ENCODE results near the gene ABHD12. TPM values are rescaled to one million over a fixed set of nuclear protein-coding genes. Genes with fewer than 3 reads are reported as not detected.

Gene ABHD12
- total RNA-seq, 2 donors from 2014 or later = 48.2 to 52.7 TPM

DNA sequence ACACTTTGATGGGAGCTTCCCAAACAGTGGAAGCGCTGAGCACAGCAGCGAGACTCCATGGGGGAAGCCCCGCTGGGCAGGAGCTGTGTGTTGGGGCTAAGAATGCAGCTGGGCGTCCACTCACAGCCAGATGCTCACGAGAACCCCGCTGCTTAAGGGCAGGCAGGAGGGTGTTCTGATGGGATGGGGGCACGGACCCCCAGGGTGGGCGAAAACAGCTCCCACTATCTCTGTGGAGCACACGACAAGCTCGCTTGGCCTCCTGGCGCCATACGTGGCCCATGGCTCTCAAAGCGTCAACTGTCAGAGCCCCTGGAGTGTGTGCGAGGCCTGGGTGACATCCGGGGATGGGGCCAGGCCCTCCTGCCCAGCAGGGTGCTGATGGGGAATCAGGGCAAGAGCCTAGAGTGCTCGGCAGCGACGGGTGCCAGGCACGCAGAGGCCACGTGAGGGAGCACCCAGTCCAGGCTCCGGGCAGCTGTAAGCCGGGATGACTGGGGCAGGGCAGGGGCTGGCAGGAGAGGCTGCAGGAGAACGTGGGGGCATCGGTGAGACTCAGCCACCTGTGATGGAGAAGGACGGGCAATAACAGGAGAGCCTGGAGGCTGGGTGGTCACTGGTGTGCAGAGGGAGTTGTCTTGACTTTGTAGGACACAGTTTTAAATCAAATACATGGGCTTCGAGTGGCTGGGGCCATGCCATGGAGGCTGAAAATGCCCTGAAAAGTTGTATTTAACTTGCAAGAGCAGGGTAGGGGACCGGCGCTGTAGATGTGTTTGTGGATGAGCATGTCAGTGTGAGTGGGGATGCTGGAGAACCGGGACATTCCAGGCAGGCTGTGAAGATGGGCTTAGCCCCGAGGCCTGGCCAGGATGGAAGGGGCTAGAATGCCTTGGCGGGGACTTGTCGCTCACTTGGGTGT is 115.5 kb downstream of the ABHD12 start:
- Histone ChIP-seq H3K9me3 (ENCODE audit: control insufficient read depth, low read length) (no peaks in the 10 kb centered on the region), H3K27ac (ENCODE audit: low read depth, low read length) (no peak overlapping the region), H3K4me3 (ENCODE audit: low read length) (no peak overlapping the region), H3K27me3 (ENCODE audit: control insufficient read depth, insufficient read depth, low read length, poor library complexity, severe bottlenecking) (no peaks in the 10 kb centered on the region), H3K36me3 (ENCODE audit: control insufficient read depth, insufficient read depth, low read length) (peaks cover 62% of the 10 kb centered on the region), H3K4me1 (ENCODE audit: control insufficient read depth, insufficient read depth, low read length) (no peaks in the 10 kb centered on the region), H3K9ac (ENCODE audit: extremely low read depth, low read length, poor library complexity, severe bottlenecking) (no peak overlapping the region)
- 91 to 95% methylated on average over 19 to 32 of the region's 32 CpGs for WGBS, 2 experiments (ENCODE audit: insufficient coverage in 1 of 2, insufficient read length in 1 of 2)
- Mint-ChIP-seq H3K27ac (peak overlapping the region; percentile 61), H3K9me3 (no peaks in the 10 kb centered on the region), H3K4me3 (no peak overlapping the region), H3K4me1 (no peaks in the 10 kb centered on the region), H3K36me3 (ENCODE audit: low read depth) (peaks cover 50% of the 10 kb centered on the region), H3K27me3 (ENCODE audit: insufficient read depth) (no peaks in the 10 kb centered on the region)
- TF ChIP-seq, protein P1, sequence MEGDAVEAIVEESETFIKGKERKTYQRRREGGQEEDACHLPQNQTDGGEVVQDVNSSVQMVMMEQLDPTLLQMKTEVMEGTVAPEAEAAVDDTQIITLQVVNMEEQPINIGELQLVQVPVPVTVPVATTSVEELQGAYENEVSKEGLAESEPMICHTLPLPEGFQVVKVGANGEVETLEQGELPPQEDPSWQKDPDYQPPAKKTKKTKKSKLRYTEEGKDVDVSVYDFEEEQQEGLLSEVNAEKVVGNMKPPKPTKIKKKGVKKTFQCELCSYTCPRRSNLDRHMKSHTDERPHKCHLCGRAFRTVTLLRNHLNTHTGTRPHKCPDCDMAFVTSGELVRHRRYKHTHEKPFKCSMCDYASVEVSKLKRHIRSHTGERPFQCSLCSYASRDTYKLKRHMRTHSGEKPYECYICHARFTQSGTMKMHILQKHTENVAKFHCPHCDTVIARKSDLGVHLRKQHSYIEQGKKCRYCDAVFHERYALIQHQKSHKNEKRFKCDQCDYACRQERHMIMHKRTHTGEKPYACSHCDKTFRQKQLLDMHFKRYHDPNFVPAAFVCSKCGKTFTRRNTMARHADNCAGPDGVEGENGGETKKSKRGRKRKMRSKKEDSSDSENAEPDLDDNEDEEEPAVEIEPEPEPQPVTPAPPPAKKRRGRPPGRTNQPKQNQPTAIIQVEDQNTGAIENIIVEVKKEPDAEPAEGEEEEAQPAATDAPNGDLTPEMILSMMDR (conservative IDR thresholded peaks at IDR 0.05) = no peak
- no peak for DNase-seq

DNA sequence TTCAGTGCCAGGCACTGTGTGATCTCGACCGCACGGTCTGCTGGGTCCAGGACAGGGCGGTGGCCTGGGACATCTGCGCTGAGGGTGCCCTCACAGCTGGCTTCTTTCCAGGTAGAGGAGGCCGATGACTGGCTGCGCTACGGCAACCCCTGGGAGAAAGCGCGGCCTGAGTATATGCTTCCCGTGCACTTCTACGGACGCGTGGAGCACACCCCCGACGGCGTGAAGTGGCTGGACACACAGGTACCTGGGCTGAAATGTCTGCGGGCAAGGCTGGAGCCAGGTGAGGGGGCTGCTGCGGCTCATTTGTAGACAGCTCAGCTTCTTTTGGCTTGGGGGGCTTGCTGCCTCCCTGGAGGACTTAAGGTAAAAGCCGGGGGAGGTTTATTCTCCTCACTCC is 116.2 kb downstream of the ABHD12 start:
- WGBS, 2 experiments (ENCODE audit: insufficient coverage in 1 of 2, insufficient read length in 1 of 2) = 96 to 98% methylated on average over 17 to 20 of the region's 20 CpGs
- no peak overlapping the region for H3K4me3 Mint-ChIP-seq
- Histone ChIP-seq H3K4me1 (ENCODE audit: control insufficient read depth, insufficient read depth, low read length) (no peaks in the 10 kb centered on the region), H3K4me3 (ENCODE audit: low read length) (no peak overlapping the region), H3K27ac (ENCODE audit: low read depth, low read length) (no peak overlapping the region), H3K9ac (ENCODE audit: extremely low read depth, low read length, poor library complexity, severe bottlenecking) (no peak overlapping the region), H3K36me3 (ENCODE audit: control insufficient read depth, insufficient read depth, low read length) (peaks cover 60% of the 10 kb centered on the region), H3K9me3 (ENCODE audit: control insufficient read depth, low read length) (no peaks in the 10 kb centered on the region), H3K27me3 (ENCODE audit: control insufficient read depth, insufficient read depth, low read length, poor library complexity, severe bottlenecking) (no peaks in the 10 kb centered on the region)
- H3K27me3 Mint-ChIP-seq (ENCODE audit: insufficient read depth) = no peaks in the 10 kb centered on the region
- TF ChIP-seq, protein P1 (conservative IDR thresholded peaks at IDR 0.05) = no peak
- no peak overlapping the region for H3K27ac Mint-ChIP-seq
- H3K36me3 Mint-ChIP-seq (ENCODE audit: low read depth) = peaks cover 49% of the 10 kb centered on the region
- no peaks in the 10 kb centered on the region for H3K9me3 Mint-ChIP-seq
- no peak for DNase-seq
- no peaks in the 10 kb centered on the region for H3K4me1 Mint-ChIP-seq

DNA sequence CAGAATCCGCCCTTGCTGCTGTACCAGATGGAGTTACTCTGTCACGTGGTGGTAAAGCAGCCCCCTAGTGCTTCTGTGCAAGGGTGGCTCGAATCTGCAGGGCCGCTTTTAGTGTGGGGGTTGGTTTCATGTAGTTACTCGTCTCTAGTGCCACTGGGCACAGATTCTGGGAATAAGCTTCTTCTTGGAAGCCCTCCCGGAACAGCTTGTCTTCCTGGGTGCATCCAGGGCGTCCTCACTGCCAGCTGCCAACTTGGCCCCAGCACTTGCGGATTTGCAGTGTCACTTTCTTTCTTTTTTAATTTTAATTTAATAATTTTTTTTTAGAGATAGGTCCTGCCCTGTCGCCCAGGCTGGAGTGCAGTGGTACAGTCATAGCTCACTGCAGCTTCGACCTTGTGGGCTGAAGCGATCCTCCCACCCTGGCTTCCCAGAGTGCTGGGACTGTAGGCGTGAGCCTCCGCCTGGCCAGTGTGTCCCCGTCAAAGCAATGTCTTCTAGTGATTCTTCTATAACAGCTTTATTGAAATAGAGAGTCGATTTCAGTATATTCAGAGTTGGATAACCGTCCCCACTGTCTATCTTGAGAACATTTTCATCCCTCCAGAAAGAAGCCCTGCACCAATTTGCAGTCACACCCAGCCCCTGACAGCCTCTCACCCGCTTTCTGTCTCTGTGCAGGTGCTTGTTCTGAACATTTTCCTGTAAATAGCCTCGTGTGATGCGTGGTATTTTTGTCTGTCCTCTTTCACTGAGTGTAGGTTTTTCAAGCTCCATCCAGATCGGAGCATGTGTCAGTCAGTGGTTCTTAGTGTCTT is 116.9 kb downstream of the ABHD12 start:
- Mint-ChIP-seq H3K9me3 (no peaks in the 10 kb centered on the region), H3K4me1 (no peaks in the 10 kb centered on the region), H3K36me3 (ENCODE audit: low read depth) (peaks cover 50% of the 10 kb centered on the region), H3K27ac (no peak overlapping the region), H3K27me3 (ENCODE audit: insufficient read depth) (no peaks in the 10 kb centered on the region), H3K4me3 (no peak overlapping the region)
- Histone ChIP-seq H3K9me3 (ENCODE audit: control insufficient read depth, low read length) (no peaks in the 10 kb centered on the region), H3K27ac (ENCODE audit: low read depth, low read length) (no peak overlapping the region), H3K27me3 (ENCODE audit: control insufficient read depth, insufficient read depth, low read length, poor library complexity, severe bottlenecking) (no peaks in the 10 kb centered on the region), H3K9ac (ENCODE audit: extremely low read depth, low read length, poor library complexity, severe bottlenecking) (no peak overlapping the region), H3K4me3 (ENCODE audit: low read length) (no peak overlapping the region), H3K4me1 (ENCODE audit: control insufficient read depth, insufficient read depth, low read length) (no peaks in the 10 kb centered on the region), H3K36me3 (ENCODE audit: control insufficient read depth, insufficient read depth, low read length) (peaks cover 61% of the 10 kb centered on the region)
- WGBS, 2 experiments (ENCODE audit: insufficient coverage in 1 of 2, insufficient read length in 1 of 2) = 93 to 98% methylated on average over 15 to 20 of the region's 20 CpGs
- TF ChIP-seq, protein P1 (conservative IDR thresholded peaks at IDR 0.05) = no peak
- no peak for DNase-seq
